HG03159 (cell line): Measurements from ENCODE around the gene TPPP.

Experiments
- ATAC-seq: cut with Tn5 transposase; IDR thresholded peaks from one replicate; pipeline ENCODE4 v1.9.1; 2021; ENCODE audit warnings: mild to moderate bottlenecking, moderate library complexity; ENCODE audit not compliant: unreplicated experiment

Gene TPPP

GRCh38 chr5:666816-667498 lies 26.2 kb downstream of the TPPP start:
- ATAC-seq: no peak

DNA sequence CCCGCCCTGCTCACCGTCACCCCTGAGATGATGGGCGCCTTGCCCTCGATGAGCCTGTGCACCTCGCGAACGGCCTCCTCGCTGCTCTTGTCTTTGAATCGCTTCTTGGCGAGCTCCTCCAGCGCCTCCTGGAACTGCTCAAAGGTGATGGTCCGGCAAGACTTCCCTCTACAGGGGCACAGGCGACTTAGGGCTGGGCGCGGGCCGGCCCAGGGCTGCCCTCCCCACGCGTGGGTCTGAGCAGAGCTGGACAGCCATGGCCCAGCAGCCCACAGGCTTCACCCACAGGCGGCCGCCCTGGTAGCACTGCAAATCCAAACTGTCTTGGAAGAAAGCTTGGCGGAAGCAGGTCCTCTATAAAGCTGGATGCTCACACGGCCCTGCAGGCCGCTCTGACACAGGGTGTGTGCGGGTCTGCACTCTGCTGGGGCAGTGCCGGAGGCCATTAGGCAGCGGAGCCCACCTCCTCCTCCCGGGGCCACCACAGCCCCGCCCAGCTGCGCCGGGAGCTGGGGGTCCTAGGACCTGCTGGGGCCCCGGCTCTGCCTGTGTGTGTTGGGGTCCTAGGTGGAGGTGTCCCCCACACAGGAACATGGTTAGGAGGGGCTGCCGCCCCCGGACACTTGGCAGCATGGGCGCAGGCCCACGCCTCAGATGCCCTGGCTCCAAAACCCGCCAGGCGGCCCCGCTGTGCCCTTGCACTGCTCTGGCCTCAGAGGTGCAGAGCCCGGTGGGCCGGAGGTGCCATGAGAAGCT lies 27.0 kb downstream of the TPPP start:
- no peak for ATAC-seq

DNA sequence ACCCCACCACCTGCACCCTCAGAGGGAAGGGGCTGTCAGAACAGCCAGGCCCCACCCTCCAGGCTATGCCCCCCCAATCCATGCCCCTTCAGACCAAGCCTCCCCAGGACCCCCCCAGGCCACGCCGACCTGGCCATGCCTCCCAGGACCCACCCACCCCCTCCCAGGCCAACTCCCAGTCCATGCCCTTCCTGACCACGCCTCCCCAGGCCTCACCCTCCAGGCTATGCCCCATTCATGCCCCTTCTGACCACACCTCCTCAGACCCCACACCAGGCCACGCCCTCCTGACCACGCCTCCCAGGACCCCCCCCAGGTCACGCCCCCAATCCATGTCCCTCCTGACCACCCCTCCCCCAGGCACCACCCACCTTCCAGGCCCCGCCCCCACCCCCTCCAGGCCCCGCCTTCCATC lies 27.6 kb downstream of the TPPP start:
- no peak for ATAC-seq

- no peak for ATAC-seq
Measured at GRCh38 chr5:664994-665360, 28.2 kb downstream of the TPPP start.

DNA sequence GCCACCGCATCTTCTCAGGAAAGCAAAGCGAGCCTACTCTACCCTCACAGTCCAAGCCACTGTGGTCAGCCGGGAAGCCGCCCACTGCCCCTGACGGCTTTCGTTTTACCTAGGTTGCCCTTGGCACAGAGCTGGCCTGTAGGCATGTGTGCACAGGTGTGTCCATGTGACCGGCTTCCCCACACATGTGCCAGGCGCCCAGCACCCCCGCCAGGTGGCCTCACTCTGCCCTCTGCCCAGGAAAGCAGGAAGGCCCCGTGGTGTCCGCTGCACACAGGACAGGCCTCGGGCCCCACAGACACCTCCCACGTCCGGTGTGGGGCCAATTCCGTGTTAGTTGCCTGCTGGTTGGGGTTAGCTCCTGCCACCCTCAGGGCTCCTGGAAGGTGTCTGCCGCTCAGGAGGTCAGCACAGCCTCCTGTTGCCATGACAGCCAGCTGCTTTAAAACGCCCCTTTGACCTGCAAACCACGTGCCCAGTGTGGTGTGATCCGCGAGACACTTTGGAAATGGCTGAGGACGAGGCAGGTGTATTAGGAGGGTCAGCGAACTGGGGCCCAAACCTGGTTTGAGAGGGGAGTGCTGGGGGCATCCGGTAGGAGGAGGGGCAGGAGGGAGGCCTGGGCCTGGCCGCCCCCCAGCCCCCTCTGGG lies 28.7 kb downstream of the TPPP start:
- no peak for ATAC-seq

DNA sequence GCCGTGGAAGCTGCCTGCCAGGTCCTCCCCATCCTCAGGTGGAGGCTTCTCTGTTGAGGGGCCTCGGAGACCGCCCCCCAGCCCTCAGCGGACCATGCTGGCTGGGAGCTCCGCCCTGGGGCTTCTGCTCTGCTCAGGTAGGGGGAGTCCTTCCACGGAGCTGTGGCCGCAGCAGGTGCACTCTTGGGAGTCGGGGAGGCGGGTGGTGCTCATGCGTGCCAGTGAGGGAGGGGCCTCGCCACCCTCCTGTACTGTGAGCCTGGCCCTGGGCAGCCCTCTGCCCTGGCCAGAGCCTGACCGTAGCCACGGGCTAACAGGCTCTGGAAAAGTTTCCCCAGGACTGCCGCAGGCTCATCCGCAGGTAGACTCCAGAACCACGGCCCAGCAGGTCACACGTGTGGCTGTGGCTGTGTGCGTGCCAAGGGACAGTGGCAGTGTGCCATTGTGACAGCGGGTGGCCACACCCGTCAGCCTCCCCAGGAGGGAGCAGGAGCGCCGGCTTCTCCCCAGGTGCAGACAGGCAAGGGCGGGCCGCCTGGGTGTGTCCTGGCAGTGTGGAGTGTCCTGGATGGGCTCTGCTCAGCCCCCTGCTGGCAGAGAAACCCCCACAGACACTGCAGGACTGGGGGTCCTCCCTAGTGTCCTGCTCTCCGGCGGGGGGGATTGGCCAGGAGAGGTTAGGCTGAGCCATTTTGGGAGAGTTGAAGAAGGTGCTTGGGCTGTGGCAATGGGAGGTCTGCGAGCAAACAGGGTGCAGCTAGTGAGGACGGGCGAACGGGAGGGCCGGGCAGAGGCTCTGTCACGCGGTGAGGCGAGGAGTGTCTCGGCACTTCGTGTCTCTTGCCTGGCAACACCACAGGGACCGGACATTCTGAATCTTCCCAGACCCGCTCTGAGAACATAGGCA lies 29.5 kb downstream of the TPPP start:
- ATAC-seq: no peak

DNA sequence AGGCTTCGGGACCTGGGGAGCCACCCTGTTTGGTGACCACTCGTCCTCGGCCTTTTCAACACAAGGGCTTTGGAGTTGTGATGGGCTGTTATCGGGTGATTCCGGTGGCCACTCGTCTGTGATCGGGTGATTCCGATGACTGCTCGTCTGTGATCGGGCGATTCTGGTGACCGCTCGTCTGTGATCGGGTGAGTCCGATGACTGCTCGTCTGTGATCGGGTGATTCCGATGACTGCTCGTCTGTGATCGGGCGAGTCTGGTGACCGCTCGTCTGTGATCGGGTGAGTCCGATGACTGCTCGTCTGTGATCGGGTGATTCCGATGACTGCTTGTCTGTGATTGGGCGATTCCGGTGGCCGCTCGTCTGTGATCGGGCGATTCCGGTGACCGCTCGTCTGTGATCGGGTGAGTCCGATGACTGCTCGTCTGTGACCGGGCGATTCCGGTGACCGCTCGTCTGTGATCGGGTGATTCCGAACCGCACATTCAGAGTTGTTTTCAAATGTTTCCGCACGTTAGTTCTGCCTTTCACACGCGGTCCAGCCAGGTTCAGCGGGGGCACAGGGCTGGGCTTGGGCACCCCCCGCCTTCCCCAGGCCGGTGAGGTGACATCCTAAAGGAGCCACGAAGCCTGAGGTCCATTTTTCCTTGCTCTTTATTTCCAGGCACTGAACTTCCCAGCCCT lies 30.3 kb downstream of the TPPP start:
- no peak for ATAC-seq

DNA sequence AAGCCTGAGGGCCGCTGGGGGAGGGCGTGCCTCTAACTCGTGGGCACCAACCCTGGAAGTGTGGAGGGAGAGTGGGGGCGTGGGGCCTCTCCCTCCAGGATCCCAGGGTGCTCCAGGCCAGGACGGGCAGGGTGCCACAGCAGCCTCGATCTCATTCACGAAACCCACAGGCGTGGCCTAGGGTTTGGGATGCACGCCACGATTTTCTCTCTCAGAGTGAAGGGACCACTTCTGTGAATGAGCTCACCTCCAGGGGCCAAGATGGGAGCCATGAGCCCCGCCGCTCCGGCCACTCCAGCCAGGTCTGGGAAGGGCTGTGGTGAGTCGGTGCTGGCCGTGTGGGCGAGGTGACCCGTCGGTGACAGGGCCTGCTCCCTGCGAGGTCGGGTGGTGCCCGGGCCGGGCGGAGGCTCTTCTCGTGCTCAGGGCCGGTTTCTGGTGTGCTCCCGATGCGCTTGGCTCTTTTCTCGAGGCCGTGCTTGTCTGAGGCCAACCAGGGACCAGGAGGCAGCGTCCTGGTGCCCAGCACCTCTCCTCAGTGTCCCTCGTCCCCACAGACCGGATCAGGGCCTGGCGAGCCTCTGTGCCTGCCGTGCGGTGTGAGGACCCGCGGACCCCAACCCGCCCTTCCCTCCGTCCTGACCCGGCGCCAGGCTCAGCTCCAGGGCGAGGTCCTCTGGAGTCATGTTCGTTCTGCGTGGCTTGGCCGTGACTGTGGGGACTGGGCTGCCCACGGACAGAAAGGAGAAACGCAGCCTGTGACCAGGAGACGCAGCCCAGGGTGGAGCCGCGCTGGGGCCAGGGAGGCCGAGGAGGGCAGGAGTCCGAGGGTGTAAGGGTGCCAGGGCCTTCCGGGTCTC lies 31.0 kb downstream of the TPPP start:
- ATAC-seq: no peak

DNA sequence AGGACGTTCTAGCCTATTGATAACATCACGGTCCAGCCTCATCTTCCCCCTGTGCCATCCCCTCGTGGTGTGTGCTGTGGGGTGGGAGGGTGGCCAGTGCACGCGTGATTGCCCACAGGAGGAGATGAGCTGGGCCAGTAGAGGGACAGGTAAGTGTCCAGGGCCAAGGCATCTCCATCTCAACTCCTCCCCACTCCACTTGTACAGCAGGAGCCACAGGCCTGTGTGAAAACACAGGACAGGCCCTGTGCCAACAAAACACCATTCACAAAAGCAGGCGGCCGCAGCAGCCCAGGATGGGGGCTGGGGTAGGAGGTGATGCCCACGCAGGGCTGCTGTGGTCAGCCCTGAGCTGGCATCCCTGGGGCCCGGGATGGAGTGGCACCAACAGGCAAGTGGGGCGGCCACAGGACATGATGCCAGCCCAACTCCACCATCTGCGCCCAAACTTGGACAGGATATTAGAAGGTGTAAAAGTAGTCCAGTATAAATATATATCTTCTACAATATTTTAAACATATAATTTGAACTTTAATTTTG lies 32.6 kb downstream of the TPPP start:
- no peak for ATAC-seq

- no peak for ATAC-seq
Measured at GRCh38 chr5:659496-660263, 33.5 kb downstream of the TPPP start.

- ATAC-seq: no peak
Measured at GRCh38 chr5:658103-658502, 35.0 kb downstream of the TPPP start.

- no peak for ATAC-seq
Measured at GRCh38 chr5:657570-657969, 35.6 kb downstream of the TPPP start.

GRCh38 chr5:655406-655805 lies 37.7 kb downstream of the TPPP start:
- ATAC-seq: no peak

DNA sequence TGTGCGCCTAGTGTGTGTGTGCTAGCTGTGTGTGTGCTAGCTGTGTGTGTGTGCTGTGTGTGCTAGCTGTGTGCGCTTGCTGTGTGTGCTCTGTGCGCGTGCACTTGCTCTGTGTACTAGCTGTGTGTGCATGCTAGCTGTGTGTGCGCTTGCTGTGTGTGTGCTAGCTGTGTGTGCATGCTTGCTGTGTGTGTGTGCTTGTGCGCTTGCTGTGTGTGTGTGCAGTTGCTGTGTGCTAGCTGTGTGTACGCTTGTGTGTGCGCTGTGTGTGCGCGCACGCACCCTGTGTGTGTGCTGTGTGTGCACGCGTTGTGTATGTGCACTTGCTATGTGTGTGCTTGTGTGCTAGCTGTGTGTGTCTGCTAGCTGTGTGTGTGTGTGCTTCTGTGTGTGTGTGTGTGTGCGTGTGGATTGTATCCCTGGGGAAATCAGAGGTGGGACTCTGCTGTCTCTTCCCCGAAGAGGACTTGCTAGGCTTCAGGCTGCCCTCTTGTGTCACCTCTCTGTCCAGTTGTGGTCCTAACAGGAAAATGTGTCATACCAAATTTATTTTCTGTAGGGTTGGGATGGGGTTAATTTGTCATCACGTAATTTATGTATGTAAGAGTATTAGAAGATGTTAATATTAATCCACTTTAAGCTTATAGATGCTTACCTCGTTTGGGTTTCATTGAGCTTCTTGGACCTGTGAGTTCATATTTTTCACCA lies 38.9 kb downstream of the TPPP start:
- ATAC-seq: no peak

DNA sequence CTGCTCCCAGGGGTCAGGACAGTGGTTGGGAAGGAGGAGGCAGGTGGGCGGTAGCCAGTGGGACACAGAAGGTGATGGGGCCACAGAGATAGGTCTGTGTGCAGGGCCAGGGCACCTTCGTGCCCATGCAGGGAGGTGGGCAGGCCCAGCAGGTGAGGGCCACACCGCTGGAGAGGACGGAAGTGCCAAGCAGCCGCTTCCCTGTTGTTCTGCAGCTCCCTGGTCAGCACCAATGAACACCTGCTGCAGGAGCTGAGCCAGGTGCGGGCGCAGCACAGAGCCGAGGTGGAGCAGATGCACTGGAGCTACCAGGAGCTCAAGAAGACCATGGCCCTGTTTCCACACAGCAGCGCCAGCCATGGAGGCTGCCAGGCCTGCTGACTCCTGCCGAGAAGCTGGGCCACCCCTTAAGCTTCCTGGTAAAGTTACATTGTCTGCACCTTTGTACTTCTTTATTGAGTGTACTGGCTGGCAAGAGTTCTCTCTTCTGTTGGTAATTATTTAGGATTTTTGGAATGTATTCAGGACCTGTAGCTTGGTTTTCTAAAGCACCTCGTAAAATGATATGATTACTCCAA lies 40.3 kb downstream of the TPPP start:
- no peak for ATAC-seq

DNA sequence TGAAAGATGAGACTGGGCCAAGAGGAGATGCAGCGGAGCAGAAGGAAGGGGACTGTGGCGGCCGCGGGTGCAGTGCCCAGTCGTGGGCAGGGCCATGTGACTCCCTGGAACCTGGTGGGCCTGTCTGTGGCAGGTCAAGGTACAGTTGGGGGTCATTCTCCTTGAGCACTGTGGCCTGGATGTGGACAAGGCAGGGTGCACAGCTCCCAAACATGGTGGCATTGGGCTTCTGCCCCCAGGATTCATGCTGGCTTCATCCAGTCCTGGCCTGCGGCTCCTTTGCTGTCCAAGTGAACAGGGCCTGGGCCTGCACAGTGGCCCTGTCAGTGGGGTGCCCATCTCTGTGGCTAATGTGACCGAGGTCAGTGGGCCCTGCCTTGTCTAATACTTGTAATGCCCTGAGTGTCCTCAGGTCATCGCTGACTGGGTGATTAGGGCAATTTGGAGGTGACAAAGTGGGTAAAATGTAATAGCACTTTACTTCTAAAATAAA lies 41.1 kb downstream of the TPPP start:
- no peak for ATAC-seq

DNA sequence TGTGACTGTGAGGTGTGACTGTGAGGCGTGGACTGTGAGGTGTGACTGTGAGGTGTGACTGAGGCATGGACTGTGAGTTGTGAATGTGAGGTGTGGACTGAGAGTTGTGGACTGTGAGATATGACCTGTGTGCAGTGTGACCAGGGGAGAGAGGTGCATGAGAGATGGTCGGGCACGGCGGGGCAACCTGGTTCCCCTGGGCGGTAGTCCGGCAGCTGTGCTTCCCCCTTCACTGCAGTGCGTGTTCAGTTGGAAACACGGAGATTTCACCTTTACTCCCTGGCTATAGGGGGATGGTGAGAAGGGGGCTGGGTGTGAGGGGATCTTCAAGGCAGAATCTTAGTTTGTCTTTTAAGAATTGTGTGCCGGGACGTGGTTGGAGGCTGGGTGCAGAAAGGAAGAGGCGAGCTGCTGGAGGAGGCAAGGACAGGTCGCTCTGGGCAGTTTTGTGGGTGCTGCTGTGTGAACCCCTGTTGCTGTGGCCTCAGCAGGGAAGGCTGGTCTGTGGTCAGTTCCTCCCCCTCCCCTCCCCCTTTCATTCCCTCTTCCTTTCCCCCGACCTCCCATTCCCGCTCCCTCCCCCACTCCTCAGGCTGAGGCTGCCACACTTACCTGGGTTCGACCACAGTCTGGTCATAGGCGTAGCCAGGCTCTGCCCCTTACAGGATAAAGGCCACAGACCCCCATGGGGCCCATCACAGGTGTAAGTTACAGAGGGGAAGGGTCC lies 41.7 kb downstream of the TPPP start:
- ATAC-seq: no peak
